Measurements from ENCODE around the gene OCIAD1. TPM values are rescaled to one million over a fixed set of nuclear protein-coding genes. Genes with fewer than 3 reads are reported as not detected.

The OCIAD1 gene
- total RNA-seq, 1 experiment from 2014 or later = 103 TPM

GRCh38 chr4:48902266-48902665 is 71.4 kb downstream of the OCIAD1 start:
- intact Hi-C loops (cut with micrococcal nuclease; ENCODE audit: unreplicated experiment) (no loop called here), in situ Hi-C loops (cut with HindIII; ENCODE audit: low pct_unique_long_range_greater_than_20kb, low sequenced_read_pairs) (no loop called here)
- Histone ChIP-seq H3K27me3 (ENCODE audit: control insufficient read depth, insufficient read depth, low read length) (no peaks in the 10 kb centered on the region), H3K4me1 (ENCODE audit: control insufficient read depth, insufficient read depth, low read length) (peaks cover 15% of the 10 kb centered on the region), H3K36me3 (ENCODE audit: control insufficient read depth, insufficient read depth, low read length) (no peaks in the 10 kb centered on the region), H3K27ac (ENCODE audit: low read length) (no peak overlapping the region), H3K9me3 (ENCODE audit: control insufficient read depth, insufficient read depth, low read depth, low read length) (no peaks in the 10 kb centered on the region), H3K4me3 (ENCODE audit: low read depth in 2 of 2, low read length in 2 of 2) (no peak overlapping the region)
- DNase-seq (ENCODE audit: low read depth, low spot score) (no peak), ATAC-seq (no peak)
- no TSS peak for BruUV-seq (replicated peaks)
- CTCF ChIA-PET = no interaction called here
- no peak for TF ChIP-seq POLR2AphosphoS5 (IDR thresholded peaks at IDR 0.05; ENCODE audit: low read depth, low read length)
- no peak for TF ChIP-seq REST (IDR thresholded peaks at IDR 0.05; ENCODE audit: insufficient read depth in 1 of 2, low read depth in 2 of 2, low read length in 1 of 2)
- TF ChIP-seq SIN3A (IDR thresholded peaks at IDR 0.05; ENCODE audit: borderline replicate concordance, insufficient read depth, low read depth, low read length) = no peak
- TF ChIP-seq CTCF (IDR thresholded peaks at IDR 0.05) = no peak
- TF ChIP-seq TCF7L2 (IDR thresholded peaks at IDR 0.05; ENCODE audit: low read depth, low read length) = no peak
- POLR2A ChIA-PET = no interaction called here

GRCh38 chr4:48904101-48904500 is 73.2 kb downstream of the OCIAD1 start:
- ATAC-seq (no peak), DNase-seq (ENCODE audit: low read depth, low spot score) (no peak)
- TF ChIP-seq CTCF (IDR thresholded peaks at IDR 0.05) (no peak), TCF7L2 (IDR thresholded peaks at IDR 0.05; ENCODE audit: low read depth, low read length) (no peak), SIN3A (IDR thresholded peaks at IDR 0.05; ENCODE audit: borderline replicate concordance, insufficient read depth, low read depth, low read length) (no peak), REST (IDR thresholded peaks at IDR 0.05; ENCODE audit: insufficient read depth in 1 of 2, low read depth in 2 of 2, low read length in 1 of 2) (no peak), POLR2AphosphoS5 (IDR thresholded peaks at IDR 0.05; ENCODE audit: low read depth, low read length) (no peak)
- H3K4me1 ChIP-seq (ENCODE audit: control insufficient read depth, insufficient read depth, low read length) = peaks cover 11% of the 10 kb centered on the region
- intact Hi-C loops (cut with micrococcal nuclease; ENCODE audit: unreplicated experiment) (no loop called here), in situ Hi-C loops (cut with HindIII; ENCODE audit: low pct_unique_long_range_greater_than_20kb, low sequenced_read_pairs) (no loop called here)
- H3K27ac ChIP-seq (ENCODE audit: low read length) = no peak overlapping the region
- ChIA-PET POLR2A (no interaction called here), CTCF (no interaction called here)
- no TSS peak for BruUV-seq (replicated peaks)
- H3K4me3 ChIP-seq (ENCODE audit: low read depth in 2 of 2, low read length in 2 of 2) = no peak overlapping the region
- H3K9me3 ChIP-seq (ENCODE audit: control insufficient read depth, insufficient read depth, low read depth, low read length) = no peaks in the 10 kb centered on the region
- no peaks in the 10 kb centered on the region for H3K36me3 ChIP-seq (ENCODE audit: control insufficient read depth, insufficient read depth, low read length)
- H3K27me3 ChIP-seq (ENCODE audit: control insufficient read depth, insufficient read depth, low read length) = no peaks in the 10 kb centered on the region
